Stimulated activated CD4-positive, alpha-beta T cell treated with anti-CD3 and anti-CD28 coated beads, Interleukin-1b, Interleukin-23, amount 100 ng/mL, for 4 hours (primary cell): ENCODE measurements around the gene PDE7B.

ENCODE experiments used
- DNase-seq, 2 donors: peaks; one replicate each; pipeline ENCODE4 v3.0.0-alpha.2; 2020; ENCODE audit warnings: low read depth in 2 of 2

The PDE7B gene

GRCh38 chr6:136067731-136068341, 216.3 kb downstream of the PDE7B start:
- DNase-seq = no peak

- no peak for DNase-seq
Observed at GRCh38 chr6:136069119-136069518, 217.6 kb downstream of the PDE7B start.

DNA sequence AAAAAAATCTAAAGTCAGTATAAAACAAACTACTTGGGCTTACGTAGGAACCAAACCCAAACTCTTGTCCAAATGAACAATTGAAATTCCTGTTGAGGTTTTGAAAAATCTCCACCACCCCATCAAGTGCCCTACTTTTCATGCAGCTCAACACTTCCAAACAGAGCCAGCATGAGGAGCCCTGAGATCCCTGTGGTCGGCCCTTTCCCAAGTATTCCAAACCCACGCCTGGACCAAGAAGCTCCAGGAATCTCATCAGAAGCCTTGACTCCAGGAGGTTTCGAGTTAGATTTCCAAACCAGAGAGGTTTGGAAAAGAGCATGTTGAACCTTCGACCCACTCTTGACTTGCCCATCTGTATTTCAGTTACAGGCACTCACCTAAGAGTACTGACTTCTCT, 219.3 kb downstream of the PDE7B start:
- no peak for DNase-seq

GRCh38 chr6:136072691-136073090, 221.2 kb downstream of the PDE7B start:
- no peak for DNase-seq

DNA sequence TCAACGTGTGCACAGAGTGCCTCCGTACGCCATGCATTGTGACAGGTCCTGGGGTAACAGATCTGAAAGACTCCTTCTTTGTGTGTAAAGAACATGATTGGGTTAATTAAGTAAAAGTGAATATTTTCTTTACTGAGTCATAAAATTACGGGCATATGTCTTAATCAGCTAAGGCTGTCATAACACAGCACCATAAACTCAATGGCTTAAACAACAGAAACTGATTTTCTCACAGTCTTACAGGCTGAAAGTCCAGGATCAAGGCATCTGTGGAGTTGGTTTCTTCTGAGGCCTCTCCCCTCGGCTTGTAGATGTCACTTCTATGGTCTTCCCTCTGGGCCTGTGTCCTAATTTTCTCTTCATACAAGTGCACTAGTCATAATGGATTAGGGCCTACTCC, 221.7 kb downstream of the PDE7B start:
- DNase-seq = no peak

- no peak for DNase-seq
Observed at GRCh38 chr6:136076496-136076895, 225.0 kb downstream of the PDE7B start.

DNA sequence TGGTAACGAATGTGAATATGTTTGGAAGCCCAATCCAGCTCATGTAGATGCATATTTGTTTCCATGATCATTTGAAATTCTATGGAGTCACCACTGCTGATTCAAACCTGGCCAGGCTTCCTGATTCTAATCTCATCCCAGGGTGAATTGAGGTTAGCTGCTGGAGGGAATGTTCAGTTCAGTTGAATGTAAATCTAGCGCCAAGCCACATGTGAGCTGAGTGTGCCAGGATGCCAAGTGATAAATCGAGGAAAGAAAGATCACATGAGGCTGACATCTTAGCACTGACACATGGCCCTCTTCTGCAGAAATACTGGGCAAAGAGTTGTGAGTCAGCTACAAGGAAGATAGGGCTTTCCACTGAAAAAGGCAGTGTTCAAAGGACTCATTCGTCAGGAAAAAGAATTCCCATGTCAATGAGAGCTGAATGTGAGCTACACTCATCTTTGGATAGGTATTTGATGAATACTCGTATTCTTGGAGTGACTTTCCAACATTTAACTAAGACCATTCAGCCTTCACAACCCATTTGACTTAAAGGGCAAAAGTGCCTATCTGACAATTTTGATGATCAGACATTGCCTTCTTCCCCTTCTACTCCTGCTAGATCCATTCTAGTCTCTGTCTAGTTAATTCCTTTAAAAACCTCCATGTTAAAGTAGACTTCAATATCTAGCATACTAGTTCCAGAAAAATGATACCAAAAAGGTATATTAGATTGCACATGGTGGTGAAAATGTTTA, 226.5 kb downstream of the PDE7B start:
- no peak for DNase-seq

DNA sequence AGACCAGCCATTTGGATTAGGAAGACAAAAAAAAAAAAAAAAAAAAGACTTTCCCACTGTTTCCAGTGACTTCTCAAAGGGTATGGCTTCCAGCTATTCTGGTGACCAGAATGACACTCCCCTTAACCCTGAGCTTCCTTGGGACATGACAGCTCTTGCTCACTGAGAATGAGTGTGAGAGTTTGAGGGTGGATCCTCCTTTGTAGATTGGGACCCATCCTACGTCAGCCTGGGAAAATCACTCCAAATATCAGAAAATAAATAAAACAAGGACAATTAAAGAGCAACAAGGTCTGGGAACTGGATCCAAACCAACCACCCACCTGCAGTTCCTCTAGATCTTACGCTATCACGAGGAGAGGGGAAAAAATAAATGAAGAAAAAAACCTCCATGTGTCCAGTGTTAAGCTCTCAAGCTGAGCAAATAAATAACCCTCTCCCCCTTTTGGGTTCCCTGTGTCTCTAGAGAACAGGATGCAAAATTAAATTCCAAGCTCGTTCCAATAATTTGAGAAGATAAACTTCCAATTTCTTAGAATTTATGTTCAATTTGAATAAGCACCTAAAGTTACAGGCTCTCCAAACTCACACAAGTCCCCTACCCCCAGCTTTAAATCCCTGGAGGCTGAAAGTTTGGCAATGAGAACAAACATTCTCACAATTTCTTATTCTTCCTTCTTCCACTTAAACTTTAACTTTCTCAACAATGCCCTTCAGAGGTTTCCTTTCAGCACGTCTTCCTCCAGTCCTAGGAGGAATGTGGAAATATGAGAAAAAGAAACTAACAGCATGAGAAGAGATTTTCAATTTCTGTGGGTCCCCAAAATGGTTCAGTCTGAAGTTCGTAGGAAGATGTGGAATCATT, 228.4 kb downstream of the PDE7B start:
- DNase-seq = no peak

DNA sequence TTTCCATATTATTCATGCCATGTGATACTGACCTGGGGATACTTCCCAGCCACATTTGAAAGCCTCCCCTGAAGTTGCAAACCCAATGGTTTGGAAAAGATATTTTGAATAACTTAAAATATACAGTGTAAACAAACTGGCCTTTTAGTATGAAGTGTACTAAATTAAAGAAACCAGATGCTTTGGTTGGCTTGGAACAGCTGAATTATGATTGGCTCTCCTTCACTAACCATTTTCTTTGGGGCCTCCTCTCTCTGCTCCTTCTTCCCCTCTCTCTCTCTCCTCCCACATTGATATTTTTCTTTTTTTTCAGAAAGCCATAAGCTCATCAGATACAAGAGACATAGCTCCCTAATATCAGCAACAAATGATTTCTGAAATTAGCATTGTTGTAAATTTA, 232.0 kb downstream of the PDE7B start:
- no peak for DNase-seq

GRCh38 chr6:136084403-136084802, 232.9 kb downstream of the PDE7B start:
- no peak for DNase-seq

- no peak for DNase-seq
Observed at GRCh38 chr6:136085370-136086115, 234.0 kb downstream of the PDE7B start.

DNA sequence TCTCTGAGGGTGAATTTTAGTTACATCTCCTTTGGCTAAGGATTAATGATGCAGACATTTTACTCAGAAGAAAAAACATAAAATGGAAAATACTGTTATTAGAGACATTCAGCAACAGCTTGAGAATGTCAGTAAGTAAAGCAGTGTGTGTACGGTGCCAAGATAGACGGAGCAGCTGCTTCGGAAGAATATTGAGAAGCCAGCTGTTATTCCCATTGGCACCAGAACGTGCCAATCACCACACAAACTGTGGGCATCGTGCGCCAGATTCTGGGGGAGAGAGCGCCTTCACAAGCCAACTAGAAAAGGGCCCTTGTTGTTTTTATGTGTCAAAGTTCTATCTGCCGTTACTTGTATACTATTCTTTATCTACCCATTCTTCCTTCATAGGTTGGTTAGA, 235.2 kb downstream of the PDE7B start:
- no peak for DNase-seq

DNA sequence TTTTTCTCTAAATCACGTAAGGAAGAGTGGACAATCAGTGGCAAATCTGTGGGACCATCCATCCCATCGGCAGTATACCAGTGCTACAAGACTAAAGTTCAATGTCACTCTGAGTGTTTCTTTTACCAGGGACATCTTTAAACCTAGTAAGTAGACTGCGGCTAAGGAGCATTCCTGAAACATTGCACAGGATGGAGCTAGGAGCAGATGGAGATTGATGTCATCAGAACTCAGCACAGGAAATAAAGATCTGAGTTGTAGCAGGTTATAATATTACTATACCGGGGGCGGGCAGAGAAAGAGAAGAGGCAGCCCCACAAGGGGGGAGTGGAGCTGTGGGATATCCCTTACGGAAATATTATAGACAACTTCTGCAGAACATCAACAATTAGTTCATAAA, 236.5 kb downstream of the PDE7B start:
- DNase-seq = no peak

DNA sequence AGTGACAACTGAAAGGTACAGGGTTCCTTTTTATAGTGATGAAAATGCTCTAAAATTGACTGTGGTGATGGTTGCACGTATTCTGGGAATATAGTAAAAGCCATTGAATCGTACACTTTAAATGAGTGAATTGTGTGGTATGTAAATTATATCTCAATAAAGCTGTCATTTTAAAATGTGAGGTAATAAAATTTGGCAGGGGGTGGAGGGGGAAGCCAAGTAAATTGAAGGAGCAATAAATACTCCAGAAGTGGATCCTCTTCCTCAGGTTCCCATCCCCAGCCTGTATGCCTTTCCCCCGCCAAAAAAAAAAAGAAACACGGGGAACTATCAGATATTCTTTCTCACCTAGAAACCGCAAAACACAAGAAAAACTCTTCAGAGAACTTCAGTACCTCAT, 237.2 kb downstream of the PDE7B start:
- no peak for DNase-seq

GRCh38 chr6:136089876-136090275, 238.4 kb downstream of the PDE7B start:
- DNase-seq = no peak

- DNase-seq = no peak
Observed at GRCh38 chr6:136090929-136091328, 239.4 kb downstream of the PDE7B start.

GRCh38 chr6:136092897-136093296, 241.4 kb downstream of the PDE7B start:
- DNase-seq = no peak

DNA sequence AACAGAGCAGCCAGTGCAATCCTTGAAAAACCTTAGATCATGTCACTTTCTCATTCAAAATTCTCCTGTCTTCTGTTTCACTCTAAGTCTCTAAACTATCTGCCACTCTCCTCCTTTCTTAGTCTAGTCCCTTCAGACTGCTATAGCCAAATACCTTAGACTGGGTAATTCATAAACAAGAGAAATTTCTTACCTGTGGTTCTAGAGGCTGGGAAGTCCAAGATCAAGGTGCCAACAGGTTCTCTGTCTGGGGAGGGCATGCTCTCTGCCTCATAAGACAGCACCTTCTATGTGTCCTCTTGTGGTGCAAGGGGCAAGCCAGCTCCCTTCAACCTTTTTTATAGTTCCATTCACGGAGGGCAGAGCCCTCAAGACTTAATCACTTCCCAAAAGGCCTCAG, 242.3 kb downstream of the PDE7B start:
- no peak for DNase-seq

- no peak for DNase-seq
Observed at GRCh38 chr6:136094812-136095211, 243.3 kb downstream of the PDE7B start.

DNA sequence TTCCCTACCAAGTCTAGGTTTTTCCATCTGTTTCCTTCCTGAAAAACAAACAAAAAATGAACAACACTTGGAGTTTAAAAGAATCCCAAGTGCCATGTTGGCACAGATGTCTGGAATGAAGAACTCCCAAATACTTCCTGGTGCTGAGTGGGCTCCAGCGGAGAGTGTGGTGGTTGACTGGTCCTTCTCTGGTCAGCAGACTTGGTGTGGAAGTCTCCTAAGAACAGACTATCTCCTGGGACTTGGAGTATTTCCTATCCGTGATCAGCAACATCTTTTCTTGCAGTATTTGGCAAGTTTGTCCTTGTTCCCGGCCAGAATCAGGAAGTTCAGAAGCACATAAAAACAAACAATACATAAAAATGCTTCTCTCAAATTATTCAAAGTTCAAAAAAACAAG, 244.5 kb downstream of the PDE7B start:
- no peak for DNase-seq

DNA sequence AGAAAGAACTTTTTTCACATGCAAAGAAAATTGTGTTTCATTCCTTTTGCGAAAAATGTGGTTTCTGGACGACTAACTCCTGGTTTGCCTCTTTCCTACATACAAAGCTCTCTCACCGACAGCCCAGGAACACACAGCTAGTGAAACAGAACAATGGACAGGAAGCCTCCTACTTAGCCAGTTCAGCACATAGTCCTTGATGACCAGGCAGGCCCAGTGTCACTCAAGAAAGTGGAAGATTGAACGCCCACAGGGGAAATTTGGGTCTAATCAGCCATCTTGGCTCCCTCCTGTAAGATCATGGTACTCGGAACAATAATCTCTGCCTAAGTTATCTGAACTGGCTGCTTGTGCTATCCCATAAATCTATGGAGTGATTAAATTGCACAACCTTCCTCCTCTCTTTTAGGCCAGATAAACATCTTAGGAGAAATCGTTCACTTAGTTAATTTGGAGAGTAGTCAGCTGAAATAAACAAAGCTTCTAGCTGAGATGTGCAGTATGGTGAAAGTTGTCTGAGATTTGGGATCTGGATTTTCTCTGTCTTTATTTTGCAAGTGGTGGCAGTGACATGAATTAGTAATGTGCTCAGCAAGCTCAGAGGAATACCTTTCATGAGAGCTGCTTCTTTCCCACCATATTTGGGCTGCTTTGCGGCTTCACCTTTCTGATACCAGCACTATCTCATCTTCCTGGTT, 251.6 kb downstream of the PDE7B start:
- DNase-seq = no peak
